Endothelial cell (in vitro differentiated cells): Measurements from ENCODE around the gene ZNF213. TPM values are rescaled to one million over a fixed set of nuclear protein-coding genes. Genes with fewer than 3 reads are reported as not detected.
A peak's percentile ranks its signal among the peaks of the same experiment; 100 is the strongest.

Experiments used
- DNase-seq: peaks from one replicate; pipeline ENCODE4 v3.0.0; 2021; ENCODE audit warnings: low spot score
- H3K27ac Mint-ChIP-seq: one replicate; pipeline ENCODE4 v1.8.0; 2021; ENCODE audit warnings: mixed read lengths, inconsistent platforms; ENCODE audit not compliant: unreplicated experiment
- H3K27me3 Mint-ChIP-seq: one replicate; pipeline ENCODE4 v1.8.0; 2021; ENCODE audit warnings: mild to moderate bottlenecking, moderate library complexity, mixed read lengths, inconsistent platforms; ENCODE audit not compliant: unreplicated experiment
- H3K36me3 Mint-ChIP-seq: one replicate; pipeline ENCODE4 v1.8.0; 2021; ENCODE audit warnings: mild to moderate bottlenecking, low read depth, mixed read lengths, inconsistent platforms; ENCODE audit not compliant: unreplicated experiment
- H3K4me1 Mint-ChIP-seq: one replicate; pipeline ENCODE4 v1.8.0; 2021; ENCODE audit warnings: mild to moderate bottlenecking, mixed read lengths, inconsistent platforms; ENCODE audit not compliant: unreplicated experiment
- H3K4me3 Mint-ChIP-seq: one replicate; pipeline ENCODE4 v1.8.0; 2021; ENCODE audit warnings: mild to moderate bottlenecking, mixed read lengths, inconsistent platforms; ENCODE audit not compliant: unreplicated experiment
- H3K9me3 Mint-ChIP-seq: one replicate; pipeline ENCODE4 v1.8.0; 2021; ENCODE audit warnings: mixed read lengths, inconsistent platforms; ENCODE audit not compliant: unreplicated experiment
- total RNA-seq: library from RNA; stranded (reverse); fragmentation: NEBNext Ultra II Directional; extraction: Animal tissue kit (Norgen Biotek cat#: 25700); gene quantifications from one replicate; pipeline ENCODE4 v1.2.1, GENCODE V29; 2021; ENCODE audit not compliant: unreplicated experiment
- TF ChIP-seq, protein P1 (sequence below): fragments of 200-600 bp; sonication (generic); IDR thresholded peaks from one replicate; pipeline ENCODE4 v1.5.0; 2021; ENCODE audit warnings: antibody characterized with exemption; ENCODE audit not compliant: unreplicated experiment

ZNF213 gene
- total RNA-seq, 1 donor from 2014 or later = 10.1 TPM

DNA sequence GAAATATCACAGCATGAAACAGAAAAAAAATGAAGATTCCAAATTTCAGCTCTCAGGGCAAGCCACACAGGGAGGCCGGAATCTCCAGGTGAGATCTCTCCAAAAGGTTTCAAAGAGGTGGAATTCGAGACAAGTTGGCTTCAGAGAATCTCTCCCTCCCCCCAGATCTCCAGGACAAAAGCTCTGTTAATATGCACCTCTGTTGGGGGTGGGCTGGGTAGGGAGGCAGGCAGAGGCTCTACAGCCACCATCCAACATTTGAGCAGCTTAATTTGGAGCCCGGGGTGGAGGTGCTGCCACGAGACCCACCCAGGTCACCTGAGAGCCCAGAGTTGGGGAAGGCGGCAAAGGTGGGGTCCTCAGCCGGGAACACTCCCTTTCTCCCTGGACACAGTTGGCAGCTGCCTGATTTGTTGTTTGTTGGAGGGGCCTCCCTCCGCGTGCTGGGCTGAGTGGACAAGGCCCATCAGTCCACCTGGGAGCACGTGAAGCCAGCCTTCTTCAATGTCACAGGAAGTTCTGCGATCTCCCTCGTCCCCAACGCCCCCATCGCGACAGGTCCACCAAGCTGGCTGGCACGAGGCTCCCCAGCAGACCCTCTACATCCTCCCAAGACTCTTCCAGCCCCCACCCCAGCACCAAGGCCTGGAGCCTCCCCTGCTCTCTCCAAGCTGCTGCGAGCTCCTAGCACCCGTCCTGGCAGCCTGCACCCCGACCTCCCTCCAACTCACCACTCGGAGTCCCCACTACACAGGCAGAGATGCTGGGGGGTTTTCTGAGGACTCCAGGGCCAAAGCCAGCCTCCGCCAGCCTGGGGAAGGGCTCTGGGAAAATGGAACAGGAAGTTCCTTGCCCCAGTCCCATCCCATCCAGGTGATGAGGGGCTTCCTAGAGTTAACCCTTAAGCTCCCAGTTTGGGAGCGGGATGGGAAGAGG lies 36.1 kb upstream of the ZNF213 start, which contains the start of gene ZSCAN10:
ZSCAN10 (minus strand) TSS at position 836 of the 936 bp plus-strand sequence. CDS start 6,357 bp downstream, outside the sequence.
- H3K27ac Mint-ChIP-seq = peak within 1 kb of the TSS; percentile 75
- H3K27me3 Mint-ChIP-seq = peaks cover 11% of the 10 kb centered on the region
- TF ChIP-seq, protein P1, sequence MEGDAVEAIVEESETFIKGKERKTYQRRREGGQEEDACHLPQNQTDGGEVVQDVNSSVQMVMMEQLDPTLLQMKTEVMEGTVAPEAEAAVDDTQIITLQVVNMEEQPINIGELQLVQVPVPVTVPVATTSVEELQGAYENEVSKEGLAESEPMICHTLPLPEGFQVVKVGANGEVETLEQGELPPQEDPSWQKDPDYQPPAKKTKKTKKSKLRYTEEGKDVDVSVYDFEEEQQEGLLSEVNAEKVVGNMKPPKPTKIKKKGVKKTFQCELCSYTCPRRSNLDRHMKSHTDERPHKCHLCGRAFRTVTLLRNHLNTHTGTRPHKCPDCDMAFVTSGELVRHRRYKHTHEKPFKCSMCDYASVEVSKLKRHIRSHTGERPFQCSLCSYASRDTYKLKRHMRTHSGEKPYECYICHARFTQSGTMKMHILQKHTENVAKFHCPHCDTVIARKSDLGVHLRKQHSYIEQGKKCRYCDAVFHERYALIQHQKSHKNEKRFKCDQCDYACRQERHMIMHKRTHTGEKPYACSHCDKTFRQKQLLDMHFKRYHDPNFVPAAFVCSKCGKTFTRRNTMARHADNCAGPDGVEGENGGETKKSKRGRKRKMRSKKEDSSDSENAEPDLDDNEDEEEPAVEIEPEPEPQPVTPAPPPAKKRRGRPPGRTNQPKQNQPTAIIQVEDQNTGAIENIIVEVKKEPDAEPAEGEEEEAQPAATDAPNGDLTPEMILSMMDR = no peak
- peaks cover 51% of the 10 kb centered on the region for H3K4me1 Mint-ChIP-seq
- H3K36me3 Mint-ChIP-seq = no peaks in the 10 kb centered on the region
- DNase-seq = no peak
- H3K9me3 Mint-ChIP-seq = no peaks in the 10 kb centered on the region
- peak within 1 kb of the TSS; percentile 88 for H3K4me3 Mint-ChIP-seq

DNA sequence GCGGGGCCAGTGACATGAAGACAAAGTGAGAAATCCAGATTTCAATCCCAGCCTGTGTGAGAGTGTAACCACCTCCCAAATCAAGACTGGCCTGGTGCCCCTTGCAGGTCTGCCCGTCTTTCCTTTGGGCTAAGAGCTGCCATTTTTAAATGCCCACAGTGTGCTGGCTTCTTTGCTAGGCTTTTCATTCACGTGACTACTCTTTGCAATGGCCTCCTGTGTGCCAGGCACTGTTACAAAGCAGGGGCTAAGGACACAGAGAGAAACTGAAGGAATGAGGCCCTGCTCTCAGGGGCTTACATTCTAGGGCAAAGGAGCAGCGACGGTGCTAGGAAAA lies 35.5 kb upstream of the ZNF213 start:
- no peak overlapping the region for H3K27ac Mint-ChIP-seq
- no peak for DNase-seq
- peaks cover 11% of the 10 kb centered on the region for H3K27me3 Mint-ChIP-seq
- H3K4me3 Mint-ChIP-seq = peak overlapping the region; percentile 88
- TF ChIP-seq, protein P1 = no peak
- H3K4me1 Mint-ChIP-seq = peaks cover 51% of the 10 kb centered on the region
- no peaks in the 10 kb centered on the region for H3K9me3 Mint-ChIP-seq
- no peaks in the 10 kb centered on the region for H3K36me3 Mint-ChIP-seq

DNA sequence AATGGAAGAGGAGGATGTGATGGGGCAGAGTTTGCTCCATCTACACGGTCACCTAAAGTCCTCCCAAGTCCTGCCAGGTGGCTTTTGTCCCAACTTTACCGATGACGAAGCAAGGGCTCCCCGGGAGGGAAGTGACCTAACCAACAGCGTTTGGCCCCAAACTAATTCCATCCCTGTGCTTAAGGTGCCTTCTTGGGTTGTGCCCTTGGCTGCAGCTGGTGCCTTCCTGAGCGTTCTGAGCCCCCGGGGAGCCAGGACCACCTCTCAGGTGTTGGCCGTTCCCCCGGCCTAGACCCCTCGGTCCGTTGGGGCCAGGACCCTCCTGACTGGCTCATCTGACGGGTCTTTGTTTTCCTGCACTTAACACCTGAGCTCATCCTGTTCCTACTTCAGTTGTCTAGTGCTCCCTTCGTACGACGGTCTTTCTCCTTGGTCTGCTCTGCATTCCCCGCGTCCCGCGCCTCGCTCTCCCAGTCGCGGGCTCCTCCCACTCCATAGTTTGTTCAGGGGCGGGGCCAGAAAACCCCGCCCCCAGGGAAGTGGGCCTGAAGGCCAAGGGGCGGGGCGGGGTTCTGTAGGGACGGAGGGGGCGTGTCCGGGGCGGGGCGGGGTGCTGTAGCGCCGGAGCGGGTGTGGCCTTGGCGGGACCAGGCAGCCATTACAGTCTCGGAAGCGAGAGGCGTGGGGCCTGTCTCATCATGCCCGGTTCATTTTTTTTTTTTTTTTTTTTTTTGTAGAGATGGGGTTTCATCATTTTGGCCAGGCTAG lies 34.9 kb upstream of the ZNF213 start:
- DNase-seq = peak; percentile 96
- Mint-ChIP-seq H3K27me3 (peaks cover 11% of the 10 kb centered on the region), H3K4me3 (peak overlapping the region; percentile 88), H3K27ac (peak overlapping the region; percentile 75), H3K9me3 (no peaks in the 10 kb centered on the region), H3K4me1 (peaks cover 50% of the 10 kb centered on the region), H3K36me3 (no peaks in the 10 kb centered on the region)
- TF ChIP-seq, protein P1 = no peak

DNA sequence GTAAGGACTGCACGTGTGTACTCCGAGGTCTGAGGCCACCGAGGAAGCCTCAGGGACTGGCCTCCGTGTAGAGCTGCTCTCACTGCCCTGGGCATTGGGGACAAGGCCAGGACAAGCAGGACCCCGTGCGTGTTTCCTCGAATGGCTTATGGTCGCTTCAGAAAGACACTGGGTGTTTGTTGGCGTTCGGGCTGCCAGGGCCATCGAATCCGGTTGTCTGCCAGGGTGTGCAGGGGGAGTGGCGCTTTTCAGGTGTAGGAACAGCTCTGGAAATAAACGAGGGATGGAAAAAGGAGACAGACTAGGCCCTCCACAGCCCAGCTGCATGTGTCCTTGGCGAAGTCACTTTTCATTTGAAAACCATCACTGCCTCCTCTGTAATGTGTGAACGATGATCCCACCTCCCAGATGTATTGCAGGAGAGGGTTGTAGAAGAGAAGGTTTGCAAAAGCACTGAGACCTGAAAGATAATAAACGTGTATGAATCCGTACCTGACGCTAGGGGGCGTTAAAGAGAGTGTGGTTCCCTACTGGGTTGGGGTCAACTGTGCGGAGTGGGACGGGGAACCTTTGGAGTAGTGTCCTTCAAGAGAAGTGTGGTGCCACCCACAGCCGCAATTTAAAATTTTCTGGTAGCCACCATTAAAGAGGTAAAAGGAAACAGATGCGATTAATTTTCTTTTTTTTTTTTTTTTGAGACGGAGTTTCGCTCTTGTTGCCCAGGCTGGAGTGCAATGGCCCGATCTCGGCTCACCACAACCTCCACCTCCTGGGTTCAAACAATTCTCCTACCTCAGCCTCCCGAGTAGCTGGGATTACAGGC lies 33.6 kb upstream of the ZNF213 start:
- TF ChIP-seq, protein P1 = peak; percentile 81
- H3K4me1 Mint-ChIP-seq = peaks cover 56% of the 10 kb centered on the region
- H3K27me3 Mint-ChIP-seq = peaks cover 10% of the 10 kb centered on the region
- peak overlapping the region; percentile 99 for H3K27ac Mint-ChIP-seq
- no peaks in the 10 kb centered on the region for H3K36me3 Mint-ChIP-seq
- DNase-seq = peak; percentile 46
- H3K9me3 Mint-ChIP-seq = no peaks in the 10 kb centered on the region
- peak overlapping the region; percentile 62 for H3K4me3 Mint-ChIP-seq
